CD4-positive, alpha-beta T cell treated with Interleukin-10 for 1 hour (primary cell): Measurements from ENCODE around the gene GSTO1.

Experiments
- DNase-seq: peaks from one replicate; pipeline ENCODE4 v3.0.0-alpha.2; 2020

Gene GSTO1

GRCh38 chr10:104251443-104251842, 3.2 kb upstream of the GSTO1 start:
- no peak for DNase-seq

GRCh38 chr10:104252368-104252767, 2.3 kb upstream of the GSTO1 start:
- no peak for DNase-seq

- no peak for DNase-seq
Measured at GRCh38 chr10:104253106-104253505, 1.6 kb upstream of the GSTO1 start.

GRCh38 chr10:104253606-104254410, 884 bp upstream of the GSTO1 start:
- DNase-seq, result no peak

GRCh38 chr10:104255311-104255981, 754 bp downstream of the GSTO1 start:
- peak; percentile 30 for DNase-seq

- DNase-seq, result peak; percentile 47
Measured at GRCh38 chr10:104256335-104256961, 1.8 kb downstream of the GSTO1 start.

GRCh38 chr10:104257235-104257634, 2.5 kb downstream of the GSTO1 start:
- DNase-seq, result no peak

- DNase-seq, result no peak
Measured at GRCh38 chr10:104258209-104258608, 3.5 kb downstream of the GSTO1 start.

- no peak for DNase-seq
Measured at GRCh38 chr10:104259456-104259855, 4.8 kb downstream of the GSTO1 start.

GRCh38 chr10:104259999-104260774, 5.5 kb downstream of the GSTO1 start:
- DNase-seq, result no peak

- no peak for DNase-seq
Measured at GRCh38 chr10:104260775-104261115, 6.1 kb downstream of the GSTO1 start.

GRCh38 chr10:104262055-104262454, 7.4 kb downstream of the GSTO1 start:
- no peak for DNase-seq

- no peak for DNase-seq
Measured at GRCh38 chr10:104264783-104265182, 10.1 kb downstream of the GSTO1 start.

- no peak for DNase-seq
Measured at GRCh38 chr10:104267721-104268404, 13.2 kb downstream of the GSTO1 start.

GRCh38 chr10:104268405-104268712, 13.7 kb downstream of the GSTO1 start:
- DNase-seq, result no peak

- DNase-seq, result peak; percentile 99
Measured at GRCh38 chr10:104268713-104269645, 14.3 kb downstream of the GSTO1 start, which contains the start of gene GSTO2. Gene GSTO2 (plus strand): TSS chr10:104269184. CDS start chr10:104274916, 5,732 bp downstream.

GRCh38 chr10:104273286-104273685, 18.6 kb downstream of the GSTO1 start:
- DNase-seq, result no peak

GRCh38 chr10:104273899-104274575, 19.3 kb downstream of the GSTO1 start:
- DNase-seq, result no peak

GRCh38 chr10:104274762-104275721, 20.4 kb downstream of the GSTO1 start:
- peak; percentile 48 for DNase-seq

GRCh38 chr10:104276192-104276591, 21.5 kb downstream of the GSTO1 start:
- no peak for DNase-seq
